Naive thymus-derived CD8-positive, alpha-beta T cell (primary cell): ENCODE measurements around the gene NOBOX. TPM values are rescaled to one million over a fixed set of nuclear protein-coding genes. Genes with fewer than 3 reads are reported as not detected.

Experiments used
- ATAC-seq, 2 donors: fragments of 150-1000 bp; cut with Tn5 transposase in 1 of 2; sonication (Bioruptor Pico), chemical (Tn5 transposase) in 1 of 2; 1 replicate in 1 of 2; 2 replicates in 1 of 2; pipeline ENCODE4 v1.10.0; 2021; ENCODE audit warnings: mild to moderate bottlenecking in 2 of 2, moderate library complexity in 2 of 2
- POLR2A ChIA-PET: fragments of 350-600 bp; sonication (Branson Sonifier 250); formaldehyde crosslinking; loops from one replicate; lab custom pipeline; 2021; ENCODE audit warnings: antibody characterized with exemption; lab: Charles Lee
- DNase-seq, 10 donors: peaks; one replicate each; pipeline versions ENCODE4 v3.0.0 to v3.0.0-alpha.2; 2020 to 2022
- H3K27ac Mint-ChIP-seq, 10 donors: one replicate each; pipeline ENCODE4 v1.8.0; 2020 to 2022; ENCODE audit warnings: mild to moderate bottlenecking in 10 of 10, mixed read lengths in 10 of 10, moderate library complexity in 4 of 10, inconsistent platforms in 1 of 10
- H3K27me3 Mint-ChIP-seq, 5 donors: one replicate each; pipeline ENCODE4 v1.8.0; 2021 to 2022; ENCODE audit warnings: mixed read lengths in 5 of 5
- H3K36me3 Mint-ChIP-seq, 3 donors: one replicate each; pipeline ENCODE4 v1.8.0; 2020 to 2022; ENCODE audit warnings: mixed read lengths in 3 of 3, mild to moderate bottlenecking in 2 of 3, inconsistent platforms in 1 of 3
- H3K4me1 Mint-ChIP-seq, 4 donors: one replicate each; pipeline ENCODE4 v1.8.0; 2021 to 2022; ENCODE audit warnings: mixed read lengths in 4 of 4
- H3K4me3 Mint-ChIP-seq, 10 donors: one replicate each; pipeline ENCODE4 v1.8.0; 2020 to 2022; ENCODE audit warnings: mild to moderate bottlenecking in 10 of 10, mixed read lengths in 10 of 10, moderate library complexity in 6 of 10, inconsistent platforms in 1 of 10
- H3K9me3 Mint-ChIP-seq, 9 donors: one replicate each; pipeline ENCODE4 v1.8.0; 2020 to 2022; ENCODE audit warnings: mixed read lengths in 9 of 9, mild to moderate bottlenecking in 3 of 9, inconsistent platforms in 1 of 9, moderate library complexity in 1 of 9
- polyA plus RNA-seq, 3 donors: library from polyadenylated mRNA; unstranded; fragments of 300-500 nt; fragmentation: Illumina TruSeq; gene quantifications; one replicate each; pipeline ENCODE4 v1.2.3, GENCODE V29; 2021
- total RNA-seq, 8 experiments: library from RNA in 2 of 8; stranded (reverse) in 2 of 8; gene quantifications; one replicate each; pipeline ENCODE4 v1.2.3 and lab custom pipeline; 2021 to 2026

Gene NOBOX
- total and polyA plus RNA-seq, 5 experiments from 2014 or later: not detected

DNA sequence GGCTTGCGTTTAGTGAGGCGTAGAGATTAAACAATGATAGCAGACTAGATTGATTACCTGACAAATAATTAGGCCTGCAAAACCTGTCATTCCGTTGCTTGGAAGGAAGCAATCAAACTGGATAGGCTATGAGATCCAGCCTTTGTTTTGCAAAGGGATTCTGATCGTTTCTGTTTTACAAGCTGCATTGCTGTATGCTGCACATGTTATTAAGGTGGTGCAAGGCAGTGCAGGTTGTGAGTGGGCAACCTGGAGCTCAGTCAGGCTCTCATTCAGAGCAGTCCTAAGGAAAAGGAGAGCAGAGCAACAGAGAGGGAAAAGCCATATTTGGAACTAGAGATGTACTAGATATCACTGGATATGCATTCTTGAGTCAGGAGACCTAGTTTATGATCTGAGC lies 6.9 kb upstream of the NOBOX start:
- no peak overlapping the region for H3K4me3 Mint-ChIP-seq
- no peaks in the 10 kb centered on the region for H3K4me1 Mint-ChIP-seq
- H3K27ac Mint-ChIP-seq: no peak overlapping the region
- no peaks in the 10 kb centered on the region for H3K9me3 Mint-ChIP-seq
- no peak for DNase-seq
- ATAC-seq: no peak
- POLR2A ChIA-PET: no interaction called here
- peaks cover 10 to 29% (median 20%) of the 10 kb centered on the region in 5 donors for H3K27me3 Mint-ChIP-seq
- no peaks in the 10 kb centered on the region for H3K36me3 Mint-ChIP-seq

DNA sequence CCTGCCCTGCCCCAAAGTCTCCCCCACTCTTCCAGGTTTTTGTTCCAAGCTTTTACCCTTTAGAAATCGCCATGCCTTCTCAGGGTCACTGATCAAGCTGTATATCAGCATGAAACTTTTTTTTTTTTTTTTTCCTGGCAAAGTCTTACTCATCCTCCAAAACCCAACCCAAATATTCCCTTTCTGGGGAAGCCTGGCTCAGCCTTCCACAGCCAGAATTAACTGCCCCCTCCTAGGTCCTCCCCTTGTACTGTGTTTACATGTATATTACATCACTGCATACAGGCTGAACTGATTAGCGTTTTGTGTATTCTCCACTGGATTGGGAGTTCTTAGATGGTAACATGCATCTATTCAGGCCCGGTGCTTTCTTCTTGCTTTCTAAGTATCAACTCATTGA lies 4.6 kb upstream of the NOBOX start:
- H3K27ac Mint-ChIP-seq: no peak overlapping the region
- POLR2A ChIA-PET: no interaction called here
- H3K4me1 Mint-ChIP-seq: no peaks in the 10 kb centered on the region
- no peaks in the 10 kb centered on the region for H3K36me3 Mint-ChIP-seq
- H3K4me3 Mint-ChIP-seq: no peak overlapping the region
- H3K27me3 Mint-ChIP-seq: peaks cover 3 to 20% (median 10%) of the 10 kb centered on the region in 5 donors
- ATAC-seq (no peak), DNase-seq (no peak)
- H3K9me3 Mint-ChIP-seq: no peaks in the 10 kb centered on the region

DNA sequence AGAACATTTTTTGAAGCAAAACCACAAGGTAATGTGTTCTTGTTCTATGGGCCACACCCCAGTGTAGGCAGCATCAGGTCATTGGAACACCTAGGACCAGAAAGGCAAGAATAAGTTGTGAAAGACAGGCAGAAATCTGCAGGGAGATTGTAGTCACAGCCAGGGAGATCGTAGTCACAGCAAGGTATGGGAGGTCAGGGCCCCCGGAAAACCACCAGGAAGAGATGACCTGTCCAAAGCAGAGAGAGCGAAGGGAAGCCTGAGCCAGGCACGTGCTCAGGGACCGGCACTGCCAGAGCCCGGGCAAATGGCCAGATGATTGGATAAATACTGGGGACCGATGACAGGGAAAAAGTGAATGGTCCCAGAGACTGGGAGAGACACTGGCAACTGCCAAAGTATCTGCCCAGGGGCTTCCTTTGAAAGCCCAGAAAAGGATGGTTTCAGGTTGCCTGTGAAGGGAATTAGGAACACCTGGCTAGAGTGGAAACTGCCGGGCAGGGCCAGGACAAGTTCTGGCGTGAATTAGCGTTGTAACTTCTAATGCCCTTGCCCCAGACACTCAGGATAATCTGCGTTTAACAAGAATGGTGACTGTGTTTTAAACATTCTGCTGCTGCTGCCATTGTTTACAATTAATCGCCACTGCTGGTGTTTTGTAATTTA lies 3.9 kb upstream of the NOBOX start:
- Mint-ChIP-seq H3K36me3 (no peaks in the 10 kb centered on the region), H3K4me3 (no peak overlapping the region), H3K4me1 (no peaks in the 10 kb centered on the region), H3K27me3 (peaks cover 4 to 23% (median 10%) of the 10 kb centered on the region in 5 donors), H3K27ac (no peak overlapping the region), H3K9me3 (no peaks in the 10 kb centered on the region)
- no peak for ATAC-seq
- POLR2A ChIA-PET: no interaction called here
- DNase-seq: no peak

- H3K27me3 Mint-ChIP-seq: peaks cover 2 to 22% (median 5%) of the 10 kb centered on the region in 5 donors
- ATAC-seq: no peak
- DNase-seq: no peak
- H3K27ac Mint-ChIP-seq: peak overlapping the region in 1 of 10 donors; percentile 74
- POLR2A ChIA-PET: no interaction called here
- no peaks in the 10 kb centered on the region for H3K4me1 Mint-ChIP-seq
- no peak overlapping the region for H3K4me3 Mint-ChIP-seq
- H3K36me3 Mint-ChIP-seq: no peaks in the 10 kb centered on the region
- no peaks in the 10 kb centered on the region for H3K9me3 Mint-ChIP-seq
Observed at GRCh38 chr7:144404946-144405345, 1.5 kb upstream of the NOBOX start.

DNA sequence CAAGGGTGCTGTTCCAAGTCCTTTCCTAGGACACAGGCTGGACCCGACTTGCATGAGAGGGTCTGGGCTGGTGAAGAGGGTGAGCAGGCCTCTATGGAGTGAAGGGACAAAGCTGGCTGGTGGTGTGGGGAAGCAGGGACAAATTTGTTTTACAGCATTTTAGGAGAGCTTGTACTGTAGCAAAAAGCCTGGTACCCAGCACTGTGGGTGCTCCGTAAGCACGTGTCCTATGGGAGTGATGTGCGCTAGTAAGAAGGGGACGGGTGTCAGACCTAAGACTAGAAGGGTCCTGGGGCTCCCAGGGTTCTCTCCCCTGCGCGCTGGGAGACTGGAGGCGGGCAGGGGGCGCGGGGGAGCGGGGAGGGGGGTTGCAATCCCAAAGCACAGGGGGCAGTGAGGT lies 391 bp downstream of the NOBOX start:
- POLR2A ChIA-PET: no interaction called here
- no peak overlapping the region for H3K4me3 Mint-ChIP-seq
- ATAC-seq (no peak), DNase-seq (no peak)
- no peaks in the 10 kb centered on the region for H3K36me3 Mint-ChIP-seq
- no peak overlapping the region for H3K27ac Mint-ChIP-seq
- H3K27me3 Mint-ChIP-seq: peaks cover 2 to 14% (median 5%) of the 10 kb centered on the region in 5 donors
- H3K4me1 Mint-ChIP-seq: no peaks in the 10 kb centered on the region
- no peaks in the 10 kb centered on the region for H3K9me3 Mint-ChIP-seq

- no peaks in the 10 kb centered on the region for H3K9me3 Mint-ChIP-seq
- no peak overlapping the region for H3K4me3 Mint-ChIP-seq
- POLR2A ChIA-PET: no interaction called here
- H3K27me3 Mint-ChIP-seq: peaks cover 0 to 11% (median 5%) of the 10 kb centered on the region in 5 donors
- DNase-seq: no peak
- no peak for ATAC-seq
- H3K27ac Mint-ChIP-seq: no peak overlapping the region
- no peaks in the 10 kb centered on the region for H3K4me1 Mint-ChIP-seq
- no peaks in the 10 kb centered on the region for H3K36me3 Mint-ChIP-seq
Observed at GRCh38 chr7:144401490-144401889, 2.0 kb downstream of the NOBOX start.

DNA sequence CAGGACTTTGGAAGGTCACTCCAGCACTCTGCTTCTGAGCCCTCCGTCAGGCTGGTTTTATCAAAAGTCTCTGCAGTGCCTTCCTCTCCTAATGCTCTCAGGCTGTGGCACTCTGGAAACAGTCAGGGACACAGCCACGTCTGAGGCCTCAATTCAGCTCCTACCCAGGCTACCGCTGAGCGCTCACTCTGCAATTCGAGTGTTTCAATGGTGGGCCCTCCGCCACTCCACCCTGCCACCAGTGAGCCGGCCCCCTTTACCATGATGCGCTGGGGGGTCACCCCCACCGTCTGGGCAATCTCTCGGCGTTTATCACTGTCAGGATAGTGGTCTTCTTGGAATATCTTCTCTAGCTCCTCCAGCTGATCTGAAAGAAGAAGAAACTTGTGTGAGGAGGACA lies 3.5 kb downstream of the NOBOX start:
- H3K36me3 Mint-ChIP-seq: no peaks in the 10 kb centered on the region
- H3K27ac Mint-ChIP-seq: no peak overlapping the region
- H3K27me3 Mint-ChIP-seq: peaks cover 0 to 11% (median 5%) of the 10 kb centered on the region in 5 donors
- no peaks in the 10 kb centered on the region for H3K9me3 Mint-ChIP-seq
- ATAC-seq: no peak
- no peak for DNase-seq
- no peak overlapping the region for H3K4me3 Mint-ChIP-seq
- POLR2A ChIA-PET: interaction anchor here (0.5 kb wide), 1 partner anchor 32 kb away, joined by 5 read pairs; no protein-coding TSS in a partner anchor
- H3K4me1 Mint-ChIP-seq: no peaks in the 10 kb centered on the region

DNA sequence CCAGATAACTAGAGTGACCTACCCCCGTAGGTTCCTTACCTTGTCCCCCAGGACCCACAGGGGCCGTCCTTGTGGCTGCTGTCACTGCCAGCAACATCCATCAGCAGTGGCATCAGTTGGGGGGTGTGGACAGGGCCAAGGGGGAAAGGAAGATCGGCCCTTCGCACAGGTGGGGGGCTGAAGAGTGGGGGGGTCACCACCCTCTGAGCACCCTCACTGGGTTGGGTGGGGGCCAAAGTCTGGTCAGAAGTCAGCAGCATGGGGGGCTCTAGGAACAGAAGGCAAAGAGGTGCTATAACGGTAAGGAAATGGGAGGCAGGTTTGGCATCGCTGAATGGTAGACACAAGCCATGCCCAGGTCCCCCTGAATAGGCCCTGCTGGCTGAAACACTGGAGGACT lies 4.6 kb downstream of the NOBOX start:
- Mint-ChIP-seq H3K36me3 (no peaks in the 10 kb centered on the region), H3K4me1 (no peaks in the 10 kb centered on the region), H3K27me3 (peaks cover 0 to 11% (median 5%) of the 10 kb centered on the region in 5 donors), H3K27ac (no peak overlapping the region), H3K4me3 (no peak overlapping the region), H3K9me3 (no peaks in the 10 kb centered on the region)
- ATAC-seq (no peak), DNase-seq (no peak)
- POLR2A ChIA-PET: no interaction called here

GRCh38 chr7:144398291-144398690 lies 5.2 kb downstream of the NOBOX start:
- ATAC-seq: no peak
- Mint-ChIP-seq H3K27me3 (peaks cover 0 to 11% (median 5%) of the 10 kb centered on the region in 5 donors), H3K27ac (peak overlapping the region in 1 of 10 donors; percentile 54), H3K4me3 (no peak overlapping the region), H3K9me3 (no peaks in the 10 kb centered on the region), H3K4me1 (no peaks in the 10 kb centered on the region), H3K36me3 (no peaks in the 10 kb centered on the region)
- POLR2A ChIA-PET: no interaction called here
- no peak for DNase-seq

DNA sequence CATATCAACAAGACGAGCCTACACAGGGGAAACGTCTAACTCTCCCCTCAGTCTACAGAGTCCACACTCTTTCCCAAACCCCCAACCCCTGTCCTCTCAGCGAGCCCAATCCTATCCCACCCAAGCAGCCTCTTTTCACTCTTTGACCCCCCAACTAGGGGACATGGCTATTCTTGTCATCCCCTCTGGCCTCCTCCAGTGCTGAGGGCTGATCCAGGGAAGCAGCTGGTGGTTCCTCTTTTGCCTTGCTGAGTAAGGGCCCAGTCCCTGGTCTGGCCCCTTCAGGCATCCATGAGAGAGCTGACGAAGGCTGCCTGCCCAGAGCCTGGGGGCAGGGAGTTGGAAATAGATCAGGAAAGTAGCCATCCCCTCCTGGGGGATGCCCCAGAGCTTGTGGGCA lies 6.4 kb downstream of the NOBOX start:
- ATAC-seq (no peak), DNase-seq (no peak)
- no peaks in the 10 kb centered on the region for H3K36me3 Mint-ChIP-seq
- no peaks in the 10 kb centered on the region for H3K9me3 Mint-ChIP-seq
- H3K4me3 Mint-ChIP-seq: no peak overlapping the region
- peaks cover 0 to under 1% (median 0%) of the 10 kb centered on the region in 4 donors for H3K4me1 Mint-ChIP-seq
- POLR2A ChIA-PET: no interaction called here
- no peak overlapping the region for H3K27ac Mint-ChIP-seq
- H3K27me3 Mint-ChIP-seq: peaks cover 0 to 6% (median under 1%) of the 10 kb centered on the region in 5 donors

GRCh38 chr7:144391823-144392255 lies 11.7 kb downstream of the NOBOX start:
- Mint-ChIP-seq H3K4me3 (peak overlapping the region in 7 of 10 donors; percentile 14 to 67 (median 51)), H3K4me1 (peaks cover 3 to 6% (median 5%) of the 10 kb centered on the region in 4 donors), H3K9me3 (no peaks in the 10 kb centered on the region), H3K27me3 (no peaks in the 10 kb centered on the region), H3K27ac (peak overlapping the region in 3 of 10 donors; percentile 12 to 88 (median 22)), H3K36me3 (no peaks in the 10 kb centered on the region)
- DNase-seq: peak in 5 of 10 donors; percentile 29 to 68 (median 60)
- ATAC-seq: peak; percentile 67 to 88
- POLR2A ChIA-PET: no interaction called here

- no peak for DNase-seq
- Mint-ChIP-seq H3K4me3 (no peak overlapping the region), H3K9me3 (no peaks in the 10 kb centered on the region), H3K36me3 (no peaks in the 10 kb centered on the region), H3K27ac (peak overlapping the region in 1 of 10 donors; percentile 40), H3K27me3 (no peaks in the 10 kb centered on the region), H3K4me1 (peaks cover 3 to 6% (median 5%) of the 10 kb centered on the region in 4 donors)
- no peak for ATAC-seq
- POLR2A ChIA-PET: no interaction called here
Observed at GRCh38 chr7:144391014-144391413, 12.5 kb downstream of the NOBOX start.

DNA sequence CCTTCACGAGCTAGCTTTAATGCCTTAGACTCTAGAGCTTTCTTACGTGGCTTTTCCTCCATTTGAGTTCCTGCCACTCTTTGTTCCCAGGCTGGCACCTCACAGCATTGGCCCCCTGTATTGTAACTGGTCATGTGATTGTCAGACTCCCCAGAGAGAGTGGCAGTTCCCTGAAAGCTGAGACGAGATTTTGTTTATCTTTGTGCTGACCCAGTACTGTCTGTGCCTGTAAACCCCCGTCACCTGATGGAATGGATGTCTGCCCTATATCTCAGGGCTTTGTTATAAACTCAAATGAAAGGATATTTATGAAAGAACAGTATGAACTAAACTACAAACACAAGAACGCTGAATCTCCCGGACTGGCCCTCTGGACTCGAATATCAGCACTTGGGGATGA lies 13.0 kb downstream of the NOBOX start:
- DNase-seq (no peak), ATAC-seq (no peak)
- H3K4me1 Mint-ChIP-seq: peaks cover 3 to 6% (median 5%) of the 10 kb centered on the region in 4 donors
- no peaks in the 10 kb centered on the region for H3K9me3 Mint-ChIP-seq
- H3K36me3 Mint-ChIP-seq: no peaks in the 10 kb centered on the region
- POLR2A ChIA-PET: no interaction called here
- peak overlapping the region in 2 of 10 donors; percentile 5 to 15 for H3K27ac Mint-ChIP-seq
- no peak overlapping the region for H3K4me3 Mint-ChIP-seq
- no peaks in the 10 kb centered on the region for H3K27me3 Mint-ChIP-seq

GRCh38 chr7:144388950-144389349 lies 14.5 kb downstream of the NOBOX start:
- H3K4me3 Mint-ChIP-seq: no peak overlapping the region
- no peaks in the 10 kb centered on the region for H3K36me3 Mint-ChIP-seq
- ATAC-seq (no peak), DNase-seq (no peak)
- peak overlapping the region in 1 of 10 donors; percentile 28 for H3K27ac Mint-ChIP-seq
- peaks cover 4 to 8% (median 6%) of the 10 kb centered on the region in 4 donors for H3K4me1 Mint-ChIP-seq
- H3K9me3 Mint-ChIP-seq: no peaks in the 10 kb centered on the region
- POLR2A ChIA-PET: no interaction called here
- H3K27me3 Mint-ChIP-seq: no peaks in the 10 kb centered on the region
